OCI-LY1 (cell line): ENCODE data around the gene BORCS8.

Source experiments
- H2AFZ ChIP-seq: fragments of 200-600 bp; sonication (generic), shearing (Covaris generic); 2 replicates; pipeline ENCODE4 v1.6.0; 2014; ENCODE audit warnings: antibody characterized with exemption, mild to moderate bottlenecking, low read length
- H3F3A ChIP-seq: fragments of 200-600 bp; sonication (generic), shearing (Covaris generic); 2 replicates; pipeline ENCODE4 v1.6.0; 2014; ENCODE audit warnings: mild to moderate bottlenecking, antibody characterized with exemption, low read length, moderate library complexity; ENCODE audit not compliant: insufficient read depth
- H3K27ac ChIP-seq: fragments of 200-600 bp; sonication (generic); 2 replicates; pipeline ENCODE4 v1.5.1; 2014; ENCODE audit warnings: low read length, mixed run types, mild to moderate bottlenecking, low read depth; ENCODE audit not compliant: poor library complexity, severe bottlenecking
- H3K27me3 ChIP-seq: fragments of 200-600 bp; sonication (generic); 2 replicates; pipeline ENCODE4 v1.6.0; 2014; ENCODE audit warnings: antibody characterized with exemption, mild to moderate bottlenecking, low read length, moderate library complexity; ENCODE audit not compliant: insufficient read depth
- H3K36me3 ChIP-seq: fragments of 200-600 bp; sonication (generic); 2 replicates; pipeline ENCODE4 v1.6.1; 2014; ENCODE audit warnings: mild to moderate bottlenecking, antibody characterized with exemption, low read length, moderate library complexity, mixed read lengths; ENCODE audit not compliant: insufficient read depth
- H3K4me1 ChIP-seq: fragments of 200-600 bp; sonication (generic); 2 replicates; pipeline ENCODE4 v1.5.1; 2014; ENCODE audit warnings: mild to moderate bottlenecking, low read length, moderate library complexity; ENCODE audit not compliant: insufficient read depth, severe bottlenecking
- H3K4me2 ChIP-seq: fragments of 200-600 bp; sonication (generic), shearing (Covaris generic); 2 replicates; pipeline ENCODE4 v1.6.1; 2014; ENCODE audit warnings: low read length
- H3K4me3 ChIP-seq: fragments of 200-600 bp; sonication (generic); 2 replicates; pipeline ENCODE4 v1.5.1; 2014; ENCODE audit warnings: low read length, low read depth, mild to moderate bottlenecking, mixed read lengths; ENCODE audit not compliant: poor library complexity, severe bottlenecking
- H3K79me2 ChIP-seq: fragments of 200-600 bp; shearing (Covaris generic); 2 replicates; pipeline ENCODE4 v1.6.1; 2016; ENCODE audit warnings: mixed run types, low read length, mixed read lengths; ENCODE audit not compliant: insufficient read depth
- H3K9ac ChIP-seq: fragments of 200-600 bp; sonication (generic), shearing (Covaris generic); 2 replicates; pipeline ENCODE4 v1.6.1; 2014; ENCODE audit warnings: mild to moderate bottlenecking, low read length, mixed read lengths
- H3K9me2 ChIP-seq: fragments of 200-600 bp; sonication (generic), shearing (Covaris generic); 2 replicates; pipeline ENCODE4 v1.6.1; 2014; ENCODE audit warnings: low read depth, mild to moderate bottlenecking, low read length, mixed read lengths
- H3K9me3 ChIP-seq: fragments of 200-600 bp; shearing (Covaris generic); 2 replicates; pipeline ENCODE4 v1.6.1; 2014; ENCODE audit warnings: low read length, mixed read lengths
- H4K20me1 ChIP-seq: fragments of 200-600 bp; sonication (generic), shearing (Covaris generic); 2 replicates; pipeline ENCODE4 v1.6.0; 2016; ENCODE audit warnings: mild to moderate bottlenecking, low read length; ENCODE audit not compliant: insufficient read depth
- EZH2 ChIP-seq: fragments of 200-600 bp; sonication (generic), shearing (Covaris generic); IDR thresholded peaks from 2 replicates; pipeline ENCODE4 v1.8.0; 2017; ENCODE audit warnings: borderline replicate concordance, mixed run types, mild to moderate bottlenecking, antibody characterized with exemption, low read length, moderate library complexity, mixed read lengths
- TF ChIP-seq, protein P1 (sequence below): fragments of 200-600 bp; sonication (generic), shearing (Covaris generic); IDR thresholded peaks from 2 replicates; pipeline ENCODE4 v1.5.1; 2017; ENCODE audit warnings: mild to moderate bottlenecking, antibody characterized with exemption, low read length, moderate library complexity, mixed read lengths

BORCS8 gene

GRCh38 chr19:19227217-19227616, 35.3 kb upstream of the BORCS8 start:
- Histone ChIP-seq H3K4me3 (no peak overlapping the region), H3F3A (no peaks in the 10 kb centered on the region), H4K20me1 (no peaks in the 10 kb centered on the region), H3K4me1 (peaks cover 11% of the 10 kb centered on the region), H3K36me3 (no peaks in the 10 kb centered on the region), H3K9ac (no peak overlapping the region), H3K9me2 (no peaks in the 10 kb centered on the region), H3K79me2 (no peaks in the 10 kb centered on the region), H3K9me3 (no peaks in the 10 kb centered on the region), H3K4me2 (no peak overlapping the region), H3K27me3 (peaks cover 11% of the 10 kb centered on the region), H3K27ac (no peak overlapping the region), H2AFZ (no peak overlapping the region)
- TF ChIP-seq EZH2, result no peak
- TF ChIP-seq, protein P1, sequence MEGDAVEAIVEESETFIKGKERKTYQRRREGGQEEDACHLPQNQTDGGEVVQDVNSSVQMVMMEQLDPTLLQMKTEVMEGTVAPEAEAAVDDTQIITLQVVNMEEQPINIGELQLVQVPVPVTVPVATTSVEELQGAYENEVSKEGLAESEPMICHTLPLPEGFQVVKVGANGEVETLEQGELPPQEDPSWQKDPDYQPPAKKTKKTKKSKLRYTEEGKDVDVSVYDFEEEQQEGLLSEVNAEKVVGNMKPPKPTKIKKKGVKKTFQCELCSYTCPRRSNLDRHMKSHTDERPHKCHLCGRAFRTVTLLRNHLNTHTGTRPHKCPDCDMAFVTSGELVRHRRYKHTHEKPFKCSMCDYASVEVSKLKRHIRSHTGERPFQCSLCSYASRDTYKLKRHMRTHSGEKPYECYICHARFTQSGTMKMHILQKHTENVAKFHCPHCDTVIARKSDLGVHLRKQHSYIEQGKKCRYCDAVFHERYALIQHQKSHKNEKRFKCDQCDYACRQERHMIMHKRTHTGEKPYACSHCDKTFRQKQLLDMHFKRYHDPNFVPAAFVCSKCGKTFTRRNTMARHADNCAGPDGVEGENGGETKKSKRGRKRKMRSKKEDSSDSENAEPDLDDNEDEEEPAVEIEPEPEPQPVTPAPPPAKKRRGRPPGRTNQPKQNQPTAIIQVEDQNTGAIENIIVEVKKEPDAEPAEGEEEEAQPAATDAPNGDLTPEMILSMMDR, result no peak

GRCh38 chr19:19226663-19227062, 34.7 kb upstream of the BORCS8 start:
- Histone ChIP-seq H3K4me1 (peaks cover 11% of the 10 kb centered on the region), H4K20me1 (no peaks in the 10 kb centered on the region), H3K9ac (no peak overlapping the region), H3F3A (no peaks in the 10 kb centered on the region), H3K27me3 (peaks cover 11% of the 10 kb centered on the region), H3K36me3 (no peaks in the 10 kb centered on the region), H3K27ac (no peak overlapping the region), H3K9me2 (no peaks in the 10 kb centered on the region), H3K4me3 (no peak overlapping the region), H3K9me3 (no peaks in the 10 kb centered on the region), H3K79me2 (no peaks in the 10 kb centered on the region), H2AFZ (no peak overlapping the region), H3K4me2 (no peak overlapping the region)
- TF ChIP-seq, protein P1, result no peak
- no peak for TF ChIP-seq EZH2

- Histone ChIP-seq H3K27me3 (peaks cover 11% of the 10 kb centered on the region), H3K4me3 (no peak overlapping the region), H3K4me1 (peaks cover 11% of the 10 kb centered on the region), H3K9ac (no peak overlapping the region), H3K9me2 (no peaks in the 10 kb centered on the region), H3K36me3 (no peaks in the 10 kb centered on the region), H3K27ac (no peak overlapping the region), H3F3A (no peaks in the 10 kb centered on the region), H2AFZ (no peak overlapping the region), H3K79me2 (no peaks in the 10 kb centered on the region), H3K9me3 (no peaks in the 10 kb centered on the region), H3K4me2 (no peak overlapping the region), H4K20me1 (no peaks in the 10 kb centered on the region)
- no peak for TF ChIP-seq EZH2
- TF ChIP-seq, protein P1, result no peak
Observed at GRCh38 chr19:19226204-19226603, 34.3 kb upstream of the BORCS8 start.
